Nephron progenitor cell (in vitro differentiated cells): ENCODE data around the gene AK8.

Experiments
- DNase-seq: peaks from one replicate; pipeline ENCODE4 v3.0.0; 2021
- H3K27ac Mint-ChIP-seq: 2 replicates; pipeline ENCODE4 v1.8.0; 2021; ENCODE audit warnings: mild to moderate bottlenecking, moderate library complexity, mixed read lengths
- H3K27me3 Mint-ChIP-seq: 2 replicates; pipeline ENCODE4 v1.8.0; 2021; ENCODE audit warnings: mild to moderate bottlenecking, low read depth, mixed read lengths; ENCODE audit not compliant: poor library complexity
- H3K36me3 Mint-ChIP-seq: 2 replicates; pipeline ENCODE4 v1.8.0; 2021; ENCODE audit warnings: low read depth, mixed read lengths
- H3K4me1 Mint-ChIP-seq: 2 replicates; pipeline ENCODE4 v1.8.0; 2021; ENCODE audit warnings: mixed read lengths
- H3K4me3 Mint-ChIP-seq: 2 replicates; pipeline ENCODE4 v1.8.0; 2021; ENCODE audit warnings: mild to moderate bottlenecking, moderate library complexity, mixed read lengths
- H3K9me3 Mint-ChIP-seq: 2 replicates; pipeline ENCODE4 v1.8.0; 2021; ENCODE audit warnings: mild to moderate bottlenecking, moderate library complexity, mixed read lengths
- TF ChIP-seq, protein P1 (sequence below): fragments of 200-600 bp; sonication (generic); IDR thresholded peaks from 2 replicates; pipeline ENCODE4 v1.5.0; 2021; ENCODE audit warnings: antibody characterized with exemption

AK8 gene

DNA sequence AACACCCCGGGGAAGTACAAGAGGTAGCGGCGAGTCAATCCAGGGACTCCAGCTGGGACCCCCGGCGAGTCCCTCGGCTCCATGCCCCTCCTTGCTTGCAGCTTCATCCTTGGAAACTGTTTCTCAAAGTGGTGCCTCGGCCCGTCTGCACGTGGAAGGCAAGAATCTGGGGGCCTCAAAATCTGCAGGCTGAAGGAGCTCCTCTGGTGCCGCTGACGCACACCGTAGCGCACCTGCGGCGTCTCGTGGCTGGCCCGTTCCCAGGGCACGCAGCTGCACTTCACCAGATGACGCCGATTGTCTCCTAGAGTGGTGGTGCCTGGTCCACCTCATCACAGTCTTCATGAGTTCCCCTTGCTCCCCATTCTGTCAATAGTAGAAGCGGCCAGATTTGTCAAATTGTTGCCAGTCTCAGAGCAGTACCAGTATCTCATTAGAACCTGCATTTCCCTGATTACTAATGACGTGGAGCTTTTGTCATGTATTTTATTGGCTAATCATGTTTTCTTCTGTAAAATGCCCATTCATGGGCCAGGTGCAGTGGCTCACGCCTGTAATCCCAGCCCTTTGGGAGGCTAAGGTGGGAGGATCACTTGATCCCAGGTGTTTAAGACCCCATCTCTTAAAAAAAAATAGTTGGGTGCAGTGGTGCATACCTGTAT lies 169.2 kb downstream of the AK8 start:
- H3K27me3 Mint-ChIP-seq = peaks cover 24% of the 10 kb centered on the region
- DNase-seq = no peak
- no peaks in the 10 kb centered on the region for H3K36me3 Mint-ChIP-seq
- no peaks in the 10 kb centered on the region for H3K4me1 Mint-ChIP-seq
- peaks cover 9% of the 10 kb centered on the region for H3K9me3 Mint-ChIP-seq
- no peak overlapping the region for H3K27ac Mint-ChIP-seq
- TF ChIP-seq, protein P1, sequence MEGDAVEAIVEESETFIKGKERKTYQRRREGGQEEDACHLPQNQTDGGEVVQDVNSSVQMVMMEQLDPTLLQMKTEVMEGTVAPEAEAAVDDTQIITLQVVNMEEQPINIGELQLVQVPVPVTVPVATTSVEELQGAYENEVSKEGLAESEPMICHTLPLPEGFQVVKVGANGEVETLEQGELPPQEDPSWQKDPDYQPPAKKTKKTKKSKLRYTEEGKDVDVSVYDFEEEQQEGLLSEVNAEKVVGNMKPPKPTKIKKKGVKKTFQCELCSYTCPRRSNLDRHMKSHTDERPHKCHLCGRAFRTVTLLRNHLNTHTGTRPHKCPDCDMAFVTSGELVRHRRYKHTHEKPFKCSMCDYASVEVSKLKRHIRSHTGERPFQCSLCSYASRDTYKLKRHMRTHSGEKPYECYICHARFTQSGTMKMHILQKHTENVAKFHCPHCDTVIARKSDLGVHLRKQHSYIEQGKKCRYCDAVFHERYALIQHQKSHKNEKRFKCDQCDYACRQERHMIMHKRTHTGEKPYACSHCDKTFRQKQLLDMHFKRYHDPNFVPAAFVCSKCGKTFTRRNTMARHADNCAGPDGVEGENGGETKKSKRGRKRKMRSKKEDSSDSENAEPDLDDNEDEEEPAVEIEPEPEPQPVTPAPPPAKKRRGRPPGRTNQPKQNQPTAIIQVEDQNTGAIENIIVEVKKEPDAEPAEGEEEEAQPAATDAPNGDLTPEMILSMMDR = no peak
- no peak overlapping the region for H3K4me3 Mint-ChIP-seq

DNA sequence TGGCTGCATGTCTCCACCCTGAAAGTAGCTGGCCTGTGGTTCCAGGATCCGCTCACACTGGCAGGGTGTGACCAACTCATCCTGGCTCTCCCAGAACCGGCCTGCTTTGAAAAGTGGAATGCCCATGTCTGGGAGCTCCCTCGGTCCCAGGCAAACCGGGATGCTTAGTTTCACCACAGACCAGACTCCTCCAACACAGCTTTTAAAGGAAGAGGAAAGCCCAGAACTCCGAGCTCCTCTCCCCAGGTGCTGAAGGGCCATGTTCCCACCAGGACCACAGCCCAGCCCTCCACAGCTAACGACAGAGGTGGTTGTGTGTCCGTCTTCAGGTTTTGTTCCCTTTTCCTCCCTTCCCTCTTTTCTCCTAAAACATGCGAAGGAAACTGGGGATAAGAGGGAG lies 169.8 kb downstream of the AK8 start:
- no peak for DNase-seq
- no peaks in the 10 kb centered on the region for H3K36me3 Mint-ChIP-seq
- TF ChIP-seq, protein P1 = no peak
- no peaks in the 10 kb centered on the region for H3K4me1 Mint-ChIP-seq
- H3K4me3 Mint-ChIP-seq = no peak overlapping the region
- no peak overlapping the region for H3K27ac Mint-ChIP-seq
- H3K9me3 Mint-ChIP-seq = peaks cover 13% of the 10 kb centered on the region
- peaks cover 27% of the 10 kb centered on the region for H3K27me3 Mint-ChIP-seq

DNA sequence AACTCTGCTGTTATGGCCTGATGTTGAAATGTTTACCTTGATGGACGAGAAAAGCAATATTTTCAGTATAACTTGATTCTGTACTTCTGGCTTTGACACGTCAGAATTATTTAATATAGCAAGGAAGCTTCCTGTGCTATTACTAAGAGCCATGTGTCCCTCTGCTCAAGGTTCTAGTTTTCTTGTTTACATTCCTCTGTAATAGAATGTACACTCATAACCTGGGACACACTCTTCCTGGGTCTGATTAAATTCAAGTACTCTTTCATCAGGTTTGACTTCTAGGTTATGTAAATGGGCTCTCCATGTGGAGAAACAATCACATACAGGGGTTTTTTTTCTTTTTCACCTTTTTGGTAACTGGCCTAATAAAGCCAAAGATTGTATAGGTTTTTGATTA lies 174.7 kb downstream of the AK8 start:
- H3K27ac Mint-ChIP-seq = no peak overlapping the region

GRCh38 chr9:132702254-132702653 lies 175.8 kb downstream of the AK8 start:
- Mint-ChIP-seq H3K4me3 (no peak overlapping the region), H3K27ac (no peak overlapping the region), H3K36me3 (peaks cover 10% of the 10 kb centered on the region), H3K27me3 (peaks cover 16% of the 10 kb centered on the region), H3K4me1 (no peaks in the 10 kb centered on the region), H3K9me3 (peaks cover 48% of the 10 kb centered on the region)
- no peak for DNase-seq
- TF ChIP-seq, protein P1 = no peak

More for the DNA sequence above, 174.7 kb downstream of the AK8 start:
- no peaks in the 10 kb centered on the region for H3K4me1 Mint-ChIP-seq
- H3K9me3 Mint-ChIP-seq = peaks cover 37% of the 10 kb centered on the region
- TF ChIP-seq, protein P1 = no peak
- H3K27me3 Mint-ChIP-seq = peaks cover 16% of the 10 kb centered on the region
- peaks cover 4% of the 10 kb centered on the region for H3K36me3 Mint-ChIP-seq
- no peak overlapping the region for H3K4me3 Mint-ChIP-seq
- no peak for DNase-seq

DNA sequence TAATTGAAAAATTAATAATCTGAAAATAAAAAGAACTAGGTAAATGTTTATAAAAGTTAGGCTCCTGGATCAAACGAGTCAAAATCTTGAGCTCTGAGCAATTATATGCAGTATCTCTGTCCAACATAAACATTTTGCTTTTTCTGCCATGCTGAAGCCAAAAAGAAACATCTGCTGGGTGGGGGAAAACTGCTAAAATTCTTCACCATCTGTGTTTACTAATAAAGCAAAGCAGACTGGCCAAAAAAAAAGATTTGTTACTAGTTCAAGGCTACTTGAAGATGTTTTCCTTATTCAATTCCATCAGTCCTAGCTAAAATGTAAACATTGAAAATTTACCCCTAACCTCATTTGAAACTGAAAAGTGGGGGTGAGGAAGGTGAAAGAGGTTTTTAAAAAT lies 178.1 kb downstream of the AK8 start:
- DNase-seq = no peak
- peaks cover 68% of the 10 kb centered on the region for H3K9me3 Mint-ChIP-seq
- TF ChIP-seq, protein P1 = no peak

GRCh38 chr9:132698989-132699388 lies 179.1 kb downstream of the AK8 start:
- TF ChIP-seq, protein P1 = no peak
- no peak overlapping the region for H3K4me3 Mint-ChIP-seq
- peaks cover 75% of the 10 kb centered on the region for H3K9me3 Mint-ChIP-seq
- peaks cover 29% of the 10 kb centered on the region for H3K36me3 Mint-ChIP-seq
- H3K27me3 Mint-ChIP-seq = peaks cover 8% of the 10 kb centered on the region
- H3K27ac Mint-ChIP-seq = no peak overlapping the region
- no peaks in the 10 kb centered on the region for H3K4me1 Mint-ChIP-seq
- no peak for DNase-seq

More for the DNA sequence above, 178.1 kb downstream of the AK8 start:
- Mint-ChIP-seq H3K27ac (no peak overlapping the region), H3K4me3 (no peak overlapping the region), H3K36me3 (peaks cover 19% of the 10 kb centered on the region), H3K27me3 (peaks cover 8% of the 10 kb centered on the region), H3K4me1 (no peaks in the 10 kb centered on the region)
